ENCODE data around the gene PCGF2.
"Not testable (repeated sequence)": the region's sequence is repeated elsewhere in the genome, so short reads cannot be mapped to it uniquely, and the experiment has no call there.

PCGF2 gene

DNA sequence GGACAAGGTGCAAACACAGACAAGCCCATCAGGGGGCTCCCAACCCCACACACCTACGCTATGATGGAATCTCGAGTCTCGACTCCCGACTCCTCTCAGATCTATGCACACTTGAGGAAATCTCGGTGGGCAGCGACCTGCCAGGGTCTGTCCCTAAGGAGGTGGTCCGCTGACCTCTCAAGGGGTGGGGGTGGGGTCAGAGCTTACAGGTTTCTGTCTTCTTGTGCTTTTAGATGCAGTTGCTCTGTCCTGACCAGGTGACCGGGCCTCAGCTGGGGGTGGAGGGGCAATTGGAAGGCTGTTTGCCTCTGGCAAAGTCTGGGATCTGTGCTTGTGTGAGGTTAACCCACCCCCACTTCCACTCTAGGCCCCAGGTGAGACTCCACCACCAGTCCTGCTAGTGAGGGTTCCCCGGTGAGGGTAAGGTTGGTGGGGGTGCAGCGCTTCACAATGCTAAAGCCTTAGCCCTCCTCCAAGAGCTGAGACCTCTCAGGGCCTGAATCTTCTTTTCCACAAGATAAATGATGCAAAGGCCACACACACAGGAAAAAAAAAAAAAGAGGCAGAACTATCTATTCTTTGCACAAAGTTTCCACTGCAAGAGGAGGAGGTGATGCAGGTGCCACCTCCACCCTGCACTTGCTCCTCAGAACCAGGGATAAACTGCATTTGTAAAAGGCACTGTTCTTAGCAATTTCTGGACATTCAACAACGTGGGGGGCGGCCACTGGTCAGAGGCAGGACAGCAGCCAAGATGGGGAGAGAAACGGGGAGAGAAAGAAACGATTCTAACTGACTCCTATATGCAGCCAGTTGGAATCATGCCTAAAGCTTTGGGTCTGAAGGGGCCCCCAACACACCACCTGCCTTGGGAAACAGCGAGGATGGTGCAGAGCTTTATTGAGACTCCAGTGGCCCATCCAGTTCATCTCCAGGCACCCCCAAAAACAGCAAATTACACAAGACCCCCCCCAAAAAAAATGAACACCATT, 13.9 kb downstream of the PCGF2 start:
- DNase-seq = no peak

DNA sequence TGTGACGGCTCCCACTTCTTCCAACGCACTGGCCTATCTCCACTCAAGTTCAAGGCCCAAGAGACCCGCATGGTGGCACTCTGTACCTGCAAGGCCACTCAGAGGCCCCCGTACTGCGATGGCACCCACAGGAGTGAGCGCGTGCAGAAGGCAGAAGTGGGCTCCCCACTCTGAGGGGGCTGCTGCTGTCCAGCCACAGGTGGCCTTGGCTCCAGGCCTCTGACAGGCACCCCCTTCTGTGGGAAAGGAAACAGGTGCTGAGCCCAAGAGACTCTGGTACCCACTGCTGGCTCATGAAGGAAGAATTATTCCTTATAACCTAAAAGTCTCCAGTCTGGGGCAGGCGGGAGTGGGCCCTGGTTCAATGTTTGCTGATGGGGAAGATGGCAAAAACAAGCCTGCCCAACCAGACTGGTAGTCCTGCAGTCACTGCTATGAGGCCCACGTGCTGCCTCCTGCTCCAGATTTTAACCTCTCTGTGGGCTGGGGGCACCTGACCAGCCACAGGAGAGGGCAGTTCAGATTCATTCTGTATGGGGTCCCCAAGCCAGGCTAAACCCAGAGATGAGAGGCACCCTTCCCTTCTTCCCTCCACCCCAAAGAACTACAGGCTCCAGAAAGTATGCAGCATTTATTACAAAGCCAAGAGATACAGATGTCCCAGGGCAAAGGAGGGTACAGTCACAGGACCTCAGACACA, 14.7 kb downstream of the PCGF2 start:
- no peak for DNase-seq

DNA sequence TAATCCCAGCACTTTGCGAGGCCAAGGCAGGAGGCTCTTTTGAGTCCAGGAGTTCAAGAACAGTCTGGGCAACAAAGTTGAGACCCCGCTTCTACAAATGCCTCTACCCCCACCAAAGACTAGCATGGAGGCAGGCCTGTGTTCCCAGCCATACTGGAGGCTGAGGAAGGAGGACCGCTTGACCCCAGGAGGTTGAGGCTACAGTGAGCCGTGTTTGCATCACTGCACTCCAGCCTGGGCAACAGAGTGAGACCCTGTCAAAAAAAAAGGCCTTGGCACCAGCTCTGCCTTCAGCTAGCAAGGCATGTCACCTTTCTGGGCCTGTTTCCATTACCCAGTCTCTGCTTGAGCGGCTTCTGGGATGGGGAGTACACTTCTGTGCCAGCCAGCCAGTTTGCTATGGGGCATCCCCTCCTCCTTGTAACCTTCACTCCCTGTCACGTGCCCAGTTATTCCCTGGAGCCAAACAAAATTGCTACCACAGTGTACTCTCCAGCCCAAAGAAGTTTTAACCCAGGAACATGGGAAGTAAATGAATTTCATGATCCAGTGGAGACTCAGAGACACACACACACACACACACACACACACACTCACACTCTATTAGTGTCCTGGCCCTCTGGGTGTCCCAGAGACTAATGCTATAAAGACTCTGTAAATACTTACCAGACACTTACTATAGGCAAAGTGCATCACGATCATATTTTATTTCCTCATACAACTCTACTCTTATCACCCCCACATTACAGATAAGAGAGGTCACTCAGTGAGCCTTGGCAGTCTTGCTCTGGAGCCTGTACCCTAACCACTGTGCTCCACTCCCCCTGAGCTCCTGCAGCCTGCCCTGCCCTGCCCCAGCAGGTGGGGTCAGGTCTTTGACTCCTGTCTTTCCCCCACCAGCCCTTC, 15.5 kb downstream of the PCGF2 start:
- no peak for DNase-seq

DNA sequence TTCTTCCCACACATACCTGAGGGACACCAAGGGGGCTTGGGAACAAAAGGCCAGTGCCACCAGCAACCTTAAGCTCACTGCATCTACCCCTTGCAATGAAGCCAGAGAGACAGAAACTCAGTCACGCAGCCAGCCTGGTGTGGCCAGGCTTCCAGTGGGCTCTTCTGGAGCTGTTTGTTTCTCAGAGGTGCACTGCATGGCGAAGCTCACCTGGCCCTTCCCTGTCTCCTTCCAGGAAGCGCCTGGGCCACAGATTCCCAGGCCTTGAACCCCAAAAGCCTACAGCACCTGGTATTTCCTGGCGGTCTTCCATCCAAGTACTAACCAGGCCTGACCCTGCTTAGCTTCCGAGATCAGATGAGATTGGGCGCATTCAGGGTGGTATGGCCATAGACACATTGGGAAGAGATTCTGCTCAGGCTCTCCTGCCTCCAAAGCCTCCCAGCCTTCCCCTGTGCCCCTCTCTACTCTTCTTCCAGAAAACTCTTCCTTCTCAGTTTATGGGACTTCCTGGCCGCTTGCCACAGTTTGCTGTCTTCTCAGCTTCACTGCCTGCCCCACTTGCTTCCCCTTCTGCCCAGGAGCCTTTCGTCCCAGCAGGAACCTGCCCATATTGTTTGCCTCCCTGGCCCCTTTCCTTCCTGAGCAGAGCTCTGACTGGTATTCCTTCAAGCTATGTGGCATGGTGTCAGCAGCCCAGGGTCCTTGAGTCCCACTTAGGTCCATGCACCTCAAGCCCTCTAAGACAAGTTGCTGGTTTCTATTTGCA, 16.4 kb downstream of the PCGF2 start:
- no peak for DNase-seq

DNA sequence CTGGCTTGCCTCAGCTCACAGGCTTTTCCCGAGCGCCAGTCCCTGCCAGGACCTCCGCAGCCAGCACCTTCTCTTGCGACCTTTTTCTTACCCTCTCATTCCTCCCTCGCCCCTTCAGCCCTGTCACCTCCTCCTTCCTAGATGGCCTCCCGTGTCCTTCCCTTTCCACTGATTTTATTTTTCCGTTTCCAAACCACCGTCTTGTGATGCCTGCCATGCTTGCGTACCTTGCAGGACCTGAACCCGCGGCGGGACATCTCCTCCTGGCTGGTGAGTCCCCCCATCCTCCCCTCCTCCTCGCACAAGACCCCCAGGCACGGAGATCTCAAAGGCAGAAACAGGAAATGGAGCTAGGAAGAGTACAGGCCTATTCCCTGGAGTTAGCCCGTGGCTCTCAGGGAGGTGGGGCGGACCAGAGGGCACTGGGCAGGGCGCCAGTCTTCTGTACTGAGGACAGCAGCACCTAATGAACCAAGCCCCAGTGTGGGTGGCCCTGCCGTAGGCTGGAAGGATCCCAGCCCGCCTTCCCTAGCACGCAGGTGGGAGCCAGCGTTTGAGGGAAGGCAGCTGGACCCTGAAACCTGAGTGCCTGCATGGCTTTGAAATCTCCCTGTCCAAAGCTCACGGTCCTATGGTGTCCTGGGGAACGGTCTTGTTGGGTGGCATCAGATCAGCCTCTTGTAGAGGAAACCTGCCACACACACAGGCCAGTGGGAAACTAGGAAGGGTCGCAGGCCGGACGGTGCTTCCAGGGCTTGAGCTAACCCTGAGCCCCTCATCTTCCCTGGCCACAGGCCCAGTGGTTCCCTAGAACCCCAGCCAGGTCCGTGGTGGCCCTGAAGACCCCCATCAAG, 17.4 kb downstream of the PCGF2 start:
- no peak for DNase-seq

DNA sequence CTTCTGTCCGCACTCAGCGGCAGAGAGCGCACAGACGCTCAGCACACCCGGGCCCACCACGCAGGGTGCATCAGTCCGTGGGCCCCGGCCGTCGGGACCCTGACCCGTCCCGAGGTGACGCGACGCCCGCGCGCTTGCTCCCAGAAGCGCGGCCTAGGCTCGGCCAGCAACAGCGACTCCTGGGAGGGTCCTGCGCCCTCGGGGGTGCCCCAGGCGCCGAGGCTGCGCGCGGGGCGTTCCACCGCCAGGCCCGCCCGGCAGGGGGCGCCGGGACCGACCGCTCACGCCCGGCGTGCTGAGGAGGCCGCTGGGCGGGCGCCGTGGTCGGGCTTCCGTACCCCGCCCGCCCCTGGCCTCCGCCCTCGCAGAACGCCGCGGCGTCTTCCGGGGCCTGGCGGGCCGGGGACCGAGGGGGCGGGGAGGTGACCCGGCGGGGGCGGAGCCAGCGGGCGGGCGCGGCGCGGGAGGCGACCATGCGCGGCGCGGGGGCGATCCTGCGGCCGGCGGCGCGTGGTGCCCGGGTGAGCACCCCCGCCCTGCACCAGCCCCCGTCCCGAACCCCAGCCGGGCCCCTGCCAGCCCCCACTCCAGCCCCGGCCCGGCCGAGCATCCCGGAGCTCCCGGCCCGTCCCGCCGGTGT, 18.1 kb downstream of the PCGF2 start, which contains the start of gene CISD3:
Gene CISD3, plus strand, starts transcription at position 456 of the 640 bp plus-strand sequence. Its CDS starts 18 bp downstream, at position 474.
- peak; percentile 82 for DNase-seq

DNA sequence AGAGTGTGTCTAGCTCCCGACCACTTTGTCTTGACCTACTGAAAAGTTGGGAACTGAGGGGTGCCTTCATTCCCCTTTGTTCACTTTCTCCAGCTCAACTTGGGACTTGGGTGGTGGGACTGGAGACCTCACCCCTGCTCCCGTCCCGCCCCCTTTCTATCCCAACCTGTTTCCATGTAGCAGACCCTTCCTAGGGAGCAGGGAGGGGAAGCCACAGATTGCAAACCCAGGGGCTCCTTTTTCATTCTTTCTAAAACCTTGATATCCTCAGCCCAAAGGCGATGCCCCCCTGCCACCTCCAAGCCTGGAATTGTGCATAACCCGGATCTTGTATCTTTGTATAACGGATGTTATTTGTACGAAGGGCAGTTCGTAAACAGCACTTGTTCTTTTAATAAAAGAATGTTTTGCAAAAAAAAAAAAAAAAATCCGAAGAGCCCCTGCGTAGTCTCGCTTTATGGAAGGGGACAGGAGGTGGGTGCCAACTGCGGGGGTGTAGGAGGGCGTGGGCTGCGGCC, 18.7 kb downstream of the PCGF2 start:
- DNase-seq = no peak

DNA sequence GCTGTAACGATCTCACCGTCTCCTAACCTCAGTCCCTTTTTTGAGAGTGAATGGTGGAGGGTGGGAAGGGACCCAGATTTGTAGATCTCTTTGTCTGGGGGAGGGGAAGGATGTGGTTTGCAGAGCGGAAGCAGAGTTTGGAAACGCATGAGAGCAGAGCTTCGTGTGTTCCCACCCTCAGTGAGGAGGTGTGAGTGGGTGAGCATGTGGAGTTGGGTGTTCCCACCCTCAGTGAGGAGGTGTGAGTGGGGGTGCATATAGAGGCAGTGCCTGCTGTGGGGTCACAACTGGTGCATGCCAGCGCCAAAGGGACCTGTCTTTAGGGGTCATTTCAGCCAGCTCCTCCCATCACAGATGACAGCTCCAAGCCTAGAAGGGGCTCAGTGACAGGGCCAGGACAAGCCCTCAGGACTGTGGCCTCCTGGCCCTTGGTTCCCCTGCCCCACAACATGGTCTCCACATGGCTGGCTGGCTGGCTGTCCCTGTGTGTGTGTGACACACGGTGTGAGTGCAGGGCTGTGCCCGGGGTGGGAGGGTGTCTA, 19.8 kb downstream of the PCGF2 start:
- DNase-seq = no peak

DNA sequence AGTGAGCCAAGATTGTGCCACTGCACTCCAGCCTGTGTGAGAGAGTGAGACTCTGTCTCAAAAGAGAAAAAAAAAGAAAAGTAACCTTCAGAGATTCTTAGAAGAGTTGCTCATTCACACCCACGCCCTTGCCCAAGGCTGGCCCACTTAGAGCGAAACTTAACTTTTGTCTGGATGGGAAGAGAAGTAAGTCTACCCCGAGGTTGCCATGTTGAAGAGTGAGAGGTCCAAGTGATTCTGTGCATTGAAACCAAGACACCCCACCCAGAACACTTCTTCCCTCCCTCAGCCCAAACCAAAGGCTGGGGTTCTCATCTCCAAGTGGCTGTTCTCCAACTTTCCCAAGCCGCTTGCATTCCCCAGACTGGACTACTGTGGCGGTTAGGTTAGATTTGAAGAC, 20.4 kb downstream of the PCGF2 start:
- DNase-seq = no peak

DNA sequence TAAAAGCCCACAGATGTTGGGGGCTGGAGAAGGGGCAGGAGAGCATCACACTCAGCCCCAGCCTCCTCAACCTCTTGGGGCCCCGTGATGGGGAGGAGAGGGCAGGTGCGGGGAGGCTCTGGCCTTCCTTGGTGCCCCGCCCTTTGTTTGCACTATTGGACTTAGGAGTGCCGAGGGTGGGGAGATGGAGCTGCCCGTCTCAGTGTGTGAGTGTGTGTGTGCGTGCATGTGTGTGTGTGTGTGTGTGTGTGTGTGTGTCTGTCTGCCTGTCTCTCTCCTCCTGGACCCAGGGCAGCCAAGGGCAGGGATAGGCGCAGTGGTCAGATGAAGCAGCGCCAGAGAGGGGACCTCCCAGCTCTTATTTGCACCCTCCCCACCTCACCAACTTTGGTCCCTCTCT, 22.0 kb downstream of the PCGF2 start:
- DNase-seq = not testable (repeated sequence)

DNA sequence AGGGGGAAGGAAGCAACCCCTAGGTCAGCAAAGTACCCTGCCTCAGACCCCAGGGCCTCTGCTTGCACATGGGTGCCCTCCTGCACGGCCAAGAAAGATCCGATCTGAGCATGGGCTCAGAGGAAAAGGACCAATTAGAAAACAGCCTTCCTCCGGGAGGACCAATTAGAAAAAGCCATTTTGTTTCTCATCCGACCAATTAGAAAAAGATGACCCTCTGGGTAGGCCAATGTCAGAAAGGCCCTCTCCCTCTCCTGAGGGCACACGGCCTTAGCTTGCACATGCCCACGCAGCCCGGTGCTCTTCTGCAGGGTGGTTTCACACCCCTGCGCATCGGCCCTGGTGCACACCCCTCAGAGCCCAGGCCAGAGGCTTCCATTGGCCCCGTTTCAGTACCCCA, 23.1 kb downstream of the PCGF2 start:
- DNase-seq = no peak

DNA sequence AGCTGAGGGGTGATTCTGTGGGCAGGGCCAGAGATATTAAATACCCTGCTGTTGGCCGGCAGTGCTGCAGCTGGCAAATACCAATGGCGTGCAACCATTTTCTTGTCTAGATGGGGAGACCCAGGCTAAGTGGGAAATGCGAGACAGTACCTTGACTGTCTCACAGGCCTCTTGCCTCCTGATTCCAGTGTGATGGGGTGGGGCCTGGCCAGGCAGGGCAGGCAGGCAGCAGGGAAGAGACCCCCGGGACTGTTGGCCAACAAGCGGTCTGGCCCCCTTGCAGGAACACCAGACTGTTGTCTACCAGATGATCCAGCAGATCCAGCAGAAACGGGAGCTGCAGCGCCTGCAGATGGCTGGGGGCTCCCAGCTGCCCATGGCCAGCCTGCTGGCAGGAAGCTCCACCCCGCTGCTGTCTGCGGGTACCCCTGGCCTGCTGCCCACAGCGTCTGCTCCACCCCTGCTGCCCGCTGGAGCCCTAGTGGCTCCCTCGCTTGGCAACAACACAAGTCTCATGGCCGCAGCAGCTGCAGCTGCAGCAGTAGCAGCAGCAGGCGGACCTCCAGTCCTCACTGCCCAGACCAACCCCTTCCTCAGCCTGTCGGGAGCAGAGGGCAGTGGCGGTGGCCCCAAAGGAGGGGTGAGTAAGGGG, 23.7 kb downstream of the PCGF2 start:
- no peak for DNase-seq

DNA sequence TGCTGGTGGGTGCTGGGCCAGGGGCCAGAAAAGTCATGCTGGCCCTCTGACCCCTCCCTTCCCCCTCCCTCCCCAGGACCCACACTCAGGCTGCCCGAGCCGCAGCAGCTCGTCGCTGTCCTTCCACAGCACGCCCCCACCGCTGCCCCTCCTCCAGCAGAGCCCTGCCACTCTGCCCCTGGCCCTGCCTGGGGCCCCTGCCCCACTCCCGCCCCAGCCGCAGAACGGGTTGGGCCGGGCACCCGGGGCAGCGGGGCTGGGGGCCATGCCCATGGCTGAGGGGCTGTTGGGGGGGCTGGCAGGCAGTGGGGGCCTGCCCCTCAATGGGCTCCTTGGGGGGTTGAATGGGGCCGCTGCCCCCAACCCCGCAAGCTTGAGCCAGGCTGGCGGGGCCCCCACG, 26.3 kb downstream of the PCGF2 start:
- DNase-seq = no peak

DNA sequence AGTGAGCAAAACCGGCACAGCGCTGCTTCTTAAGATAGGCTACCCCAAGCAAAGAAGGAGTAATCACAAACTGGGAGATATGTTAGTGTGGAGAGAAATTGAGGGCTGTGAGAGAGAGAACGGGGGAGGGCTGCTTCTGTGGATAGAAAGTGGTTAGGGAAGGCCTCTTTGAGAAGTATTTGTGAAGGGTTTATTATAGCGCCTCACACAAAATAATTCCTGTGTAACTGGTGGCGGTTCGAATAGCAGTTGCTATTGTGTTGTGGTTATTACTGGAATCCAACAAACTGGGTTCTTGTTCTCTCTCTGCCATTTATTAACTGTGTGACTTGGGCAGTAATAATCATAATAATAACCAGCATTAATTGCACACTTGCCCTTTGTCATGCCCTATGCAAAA, 27.2 kb downstream of the PCGF2 start:
- DNase-seq = no peak

DNA sequence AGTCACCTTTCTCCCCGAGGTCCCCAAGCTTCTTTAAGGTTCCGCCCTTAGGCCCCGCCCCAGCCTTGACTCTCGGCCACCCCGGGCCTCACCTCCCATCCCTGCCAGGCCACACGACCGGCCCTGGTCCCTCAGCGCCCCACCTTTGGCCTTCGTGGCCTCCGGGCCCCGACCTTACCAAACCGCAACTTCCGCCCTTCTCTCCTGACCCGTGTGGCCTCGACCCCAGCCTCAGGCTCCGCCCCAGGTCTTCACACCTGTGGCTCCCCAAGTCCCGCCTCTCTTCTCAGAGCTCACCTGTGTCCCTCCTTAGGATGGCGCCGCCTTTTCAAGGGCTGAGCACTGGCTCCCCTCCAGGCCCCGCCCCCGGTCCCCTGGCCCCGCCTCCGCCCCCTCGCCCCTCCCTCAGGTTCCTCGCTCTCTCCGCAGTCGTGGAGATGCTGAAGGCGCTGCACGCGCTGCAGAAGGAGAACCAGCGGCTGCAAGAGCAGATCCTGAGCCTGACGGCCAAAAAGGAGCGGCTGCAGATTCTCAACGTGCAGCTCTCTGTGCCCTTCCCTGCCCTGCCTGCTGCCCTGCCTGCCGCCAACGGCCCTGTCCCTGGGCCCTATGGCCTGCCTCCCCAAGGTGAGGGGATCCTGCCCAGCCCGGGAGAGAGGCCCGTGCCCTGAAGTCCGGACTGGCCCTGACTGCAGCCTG, 28.0 kb downstream of the PCGF2 start:
- no peak for DNase-seq

DNA sequence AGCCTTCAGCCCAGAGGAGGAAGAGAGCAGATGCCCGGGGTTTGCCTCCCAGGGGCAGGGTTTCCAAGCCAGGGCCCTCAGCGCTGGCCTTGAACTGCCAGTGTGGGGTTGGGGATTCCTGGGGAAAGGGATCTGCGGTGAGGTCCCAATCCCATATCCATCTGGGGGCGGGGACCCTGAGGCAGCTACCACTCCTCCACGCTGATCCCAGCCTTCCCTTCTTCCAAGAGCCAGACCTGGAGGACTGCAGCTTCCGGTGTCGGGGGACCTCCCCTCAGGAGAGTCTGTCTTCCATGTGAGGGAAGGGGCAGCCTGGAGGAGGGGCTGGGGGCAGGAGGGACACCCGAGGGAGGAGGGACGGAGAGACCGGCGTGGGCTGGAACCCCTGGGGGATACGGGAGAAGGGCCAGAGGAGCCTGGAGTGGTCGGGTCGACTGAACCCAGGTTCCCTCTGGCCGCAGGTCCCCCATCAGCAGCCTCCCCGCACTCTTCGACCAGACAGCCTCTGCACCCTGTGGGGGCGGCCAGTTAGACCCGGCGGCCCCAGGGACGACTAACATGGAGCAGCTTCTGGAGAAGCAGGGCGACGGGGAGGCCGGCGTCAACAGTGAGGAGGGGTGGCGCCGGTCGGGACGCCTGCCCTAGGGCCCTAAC, 28.7 kb downstream of the PCGF2 start:
- DNase-seq = no peak

DNA sequence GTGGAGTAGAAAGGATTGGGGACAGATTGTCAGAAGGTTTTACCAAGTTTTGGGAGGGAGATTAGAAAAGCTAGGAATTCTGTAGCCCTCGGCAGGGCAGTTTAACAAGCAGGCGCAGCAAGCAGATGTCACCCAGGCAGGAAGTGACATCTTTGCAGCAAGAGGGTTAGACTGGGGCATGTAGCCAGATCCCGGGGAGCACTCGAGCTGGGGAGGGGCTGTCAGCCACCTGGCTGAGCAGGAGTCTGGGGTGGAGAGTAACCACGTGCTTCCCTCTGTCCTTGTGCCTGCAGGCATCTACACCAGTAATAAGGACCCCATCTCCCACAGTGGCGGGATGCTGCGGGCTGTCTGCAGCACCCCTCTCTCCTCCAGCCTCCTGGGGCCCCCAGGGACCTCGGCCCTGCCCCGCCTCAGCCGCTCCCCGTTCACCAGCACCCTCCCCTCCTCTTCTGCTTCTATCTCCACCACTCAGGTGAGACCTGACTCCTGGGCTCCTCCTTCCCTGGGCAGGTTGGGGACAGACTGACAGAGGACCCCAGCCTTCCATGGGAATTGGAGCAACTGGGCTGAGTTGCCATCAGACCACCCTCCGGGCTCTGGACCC, 30.9 kb downstream of the PCGF2 start:
- no peak for DNase-seq

Data from 8988T (cell line).